ENCODE measurements around the gene MORN1. TPM values are rescaled to one million over a fixed set of nuclear protein-coding genes. Genes with fewer than 3 reads are reported as not detected.

MORN1 gene
- polyA plus RNA-seq, 1 of the 3 experiments (the other 2 are of a cell fraction): 16.3 TPM

DNA sequence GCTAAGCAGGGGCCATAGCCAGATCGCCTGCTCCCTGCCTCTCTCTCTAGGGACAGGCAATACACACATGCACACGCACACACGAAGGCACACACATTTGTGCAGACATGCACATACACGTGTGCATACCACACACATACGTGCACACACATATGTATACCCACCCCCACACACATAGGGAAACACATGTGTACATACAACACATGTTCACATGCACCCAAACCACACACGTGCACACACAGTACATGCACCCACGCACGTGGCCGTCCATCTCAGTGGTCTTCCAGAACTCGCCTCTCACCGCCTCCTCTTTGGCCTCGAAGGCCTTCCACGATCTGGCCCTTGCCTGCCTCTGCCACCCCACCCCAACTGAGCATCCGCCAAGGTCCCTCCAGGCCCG lies 46.3 kb upstream of the MORN1 start:
- no peaks in the 10 kb centered on the region for H3K9me3 ChIP-seq
- no peaks in the 10 kb centered on the region for H3K4me1 ChIP-seq (ENCODE audit: control insufficient read depth in 1 of 2, insufficient read depth in 2 of 2, low read depth in 1 of 2, low read length in 1 of 2)
- H3K4me3 ChIP-seq (ENCODE audit: low read depth in 2 of 2, low read length in 1 of 2): no peak overlapping the region
- peaks cover 14% of the 10 kb centered on the region for H3K27me3 ChIP-seq (ENCODE audit: insufficient read depth)
- no peak overlapping the region for H2AFZ ChIP-seq (ENCODE audit: low read depth)
- no peak overlapping the region for H3K9ac ChIP-seq
- no peak overlapping the region for H3K27ac ChIP-seq (ENCODE audit: low read depth in 2 of 2, low read length in 1 of 2)
- no peaks in the 10 kb centered on the region for H3F3A ChIP-seq (replicated peaks; ENCODE audit: insufficient read depth)
- no peaks in the 10 kb centered on the region for H4K20me1 ChIP-seq (ENCODE audit: insufficient read depth)
- no peaks in the 10 kb centered on the region for H3K36me3 ChIP-seq (replicated peaks in 1 of 2; ENCODE audit: control insufficient read depth in 1 of 2, insufficient read depth in 2 of 2, low read length in 1 of 2)
- TF ChIP-seq SMC3 (IDR thresholded peaks at IDR 0.05; ENCODE audit: low read depth, low read length) (no peak), MXI1 (IDR thresholded peaks at IDR 0.05; ENCODE audit: low read depth, low read length) (no peak), NRF1 (IDR thresholded peaks at IDR 0.05; ENCODE audit: low read depth, low read length) (no peak), GABPA (IDR thresholded peaks at IDR 0.05; ENCODE audit: low read depth) (no peak), ELF1 (IDR thresholded peaks at IDR 0.05) (no peak), YY1 (IDR thresholded peaks at IDR 0.05; ENCODE audit: low read depth) (no peak), NFIC (IDR thresholded peaks at IDR 0.05; ENCODE audit: borderline replicate concordance) (no peak), RAD21 (IDR thresholded peaks at IDR 0.05; ENCODE audit: low read length) (no peak), RCOR1 (IDR thresholded peaks at IDR 0.05; ENCODE audit: low read length) (no peak), RFX5 (IDR thresholded peaks at IDR 0.05; ENCODE audit: low read length) (no peak), CHD2 (IDR thresholded peaks at IDR 0.05; ENCODE audit: low read length, partially characterized antibody) (no peak), TEAD4 (IDR thresholded peaks at IDR 0.05; ENCODE audit: borderline replicate concordance, insufficient read depth) (no peak), FOXJ3 (CRISPR knock-in tag; IDR thresholded peaks at IDR 0.05) (no peak), MEF2A (IDR thresholded peaks at IDR 0.05; ENCODE audit: borderline replicate concordance, low read depth) (no peak)
- TF ChIP-seq, protein P1, sequence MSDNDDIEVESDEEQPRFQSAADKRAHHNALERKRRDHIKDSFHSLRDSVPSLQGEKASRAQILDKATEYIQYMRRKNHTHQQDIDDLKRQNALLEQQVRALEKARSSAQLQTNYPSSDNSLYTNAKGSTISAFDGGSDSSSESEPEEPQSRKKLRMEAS (IDR thresholded peaks at IDR 0.05; ENCODE audit: low read depth): no peak
- TF ChIP-seq, protein P2, sequence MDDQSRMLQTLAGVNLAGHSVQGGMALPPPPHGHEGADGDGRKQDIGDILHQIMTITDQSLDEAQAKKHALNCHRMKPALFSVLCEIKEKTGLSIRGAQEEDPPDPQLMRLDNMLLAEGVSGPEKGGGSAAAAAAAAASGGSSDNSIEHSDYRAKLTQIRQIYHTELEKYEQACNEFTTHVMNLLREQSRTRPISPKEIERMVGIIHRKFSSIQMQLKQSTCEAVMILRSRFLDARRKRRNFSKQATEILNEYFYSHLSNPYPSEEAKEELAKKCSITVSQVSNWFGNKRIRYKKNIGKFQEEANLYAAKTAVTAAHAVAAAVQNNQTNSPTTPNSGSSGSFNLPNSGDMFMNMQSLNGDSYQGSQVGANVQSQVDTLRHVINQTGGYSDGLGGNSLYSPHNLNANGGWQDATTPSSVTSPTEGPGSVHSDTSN (IDR thresholded peaks at IDR 0.05): no peak
- POLR2A ChIA-PET: no interaction called here
- no peak for DNase-seq
- H3K79me2 ChIP-seq (ENCODE audit: insufficient read depth): no peaks in the 10 kb centered on the region
- CTCF ChIA-PET: no interaction called here
- WGBS (ENCODE audit: low lambda C conversion rate): 69% methylated on average over 15 of the region's 15 CpGs
- H3K9me2 ChIP-seq: no peaks in the 10 kb centered on the region
- H3K4me2 ChIP-seq: no peak overlapping the region

DNA sequence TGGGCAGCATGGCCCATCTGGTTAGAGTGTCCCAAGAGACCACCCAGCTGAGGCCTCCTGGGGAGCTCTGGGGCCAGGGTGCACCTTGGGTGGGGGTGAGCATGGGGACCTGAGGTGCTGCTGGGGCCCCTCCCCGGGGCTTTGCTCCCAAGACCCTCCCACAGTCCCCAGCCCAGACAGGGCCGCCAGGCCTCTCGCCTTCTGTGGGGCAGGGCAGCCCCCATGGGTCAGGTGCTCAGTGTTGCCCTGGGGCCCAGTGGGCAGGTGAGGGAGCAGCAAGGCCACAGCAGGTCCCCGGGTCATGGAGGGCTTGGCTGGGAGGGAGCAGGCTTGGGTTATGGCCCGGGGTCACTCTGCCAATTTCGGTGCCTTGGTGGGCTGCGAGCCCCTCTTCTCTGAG lies 45.5 kb upstream of the MORN1 start:
- POLR2A ChIA-PET: no interaction called here
- Histone ChIP-seq H3F3A (replicated peaks; ENCODE audit: insufficient read depth) (no peaks in the 10 kb centered on the region), H3K9ac (no peak overlapping the region), H3K9me3 (no peaks in the 10 kb centered on the region), H3K4me2 (no peak overlapping the region), H3K4me1 (ENCODE audit: control insufficient read depth in 1 of 2, insufficient read depth in 2 of 2, low read depth in 1 of 2, low read length in 1 of 2) (no peaks in the 10 kb centered on the region; a peak in 1 of 4 replicates), H3K4me3 (ENCODE audit: low read depth in 2 of 2, low read length in 1 of 2) (no peak overlapping the region), H2AFZ (ENCODE audit: low read depth) (no peak overlapping the region), H3K9me2 (no peaks in the 10 kb centered on the region), H3K27ac (ENCODE audit: low read depth in 2 of 2, low read length in 1 of 2) (no peak overlapping the region), H3K27me3 (ENCODE audit: insufficient read depth) (peaks cover 11% of the 10 kb centered on the region), H4K20me1 (ENCODE audit: insufficient read depth) (no peaks in the 10 kb centered on the region), H3K79me2 (ENCODE audit: insufficient read depth) (no peaks in the 10 kb centered on the region), H3K36me3 (replicated peaks in 1 of 2; ENCODE audit: control insufficient read depth in 1 of 2, insufficient read depth in 2 of 2, low read length in 1 of 2) (no peaks in the 10 kb centered on the region)
- 0% methylated on average over 1 of the region's 7 CpGs for WGBS (ENCODE audit: low lambda C conversion rate)
- DNase-seq: no peak
- TF ChIP-seq FOSL2 (IDR thresholded peaks at IDR 0.05; ENCODE audit: borderline replicate concordance, low read depth) (no peak), GATA2 (CRISPR knock-in tag; IDR thresholded peaks at IDR 0.05) (no peak), NRF1 (IDR thresholded peaks at IDR 0.05; ENCODE audit: low read depth, low read length) (no peak), GABPA (IDR thresholded peaks at IDR 0.05; ENCODE audit: low read depth) (no peak), RCOR1 (IDR thresholded peaks at IDR 0.05; ENCODE audit: low read length) (no peak)
- TF ChIP-seq, protein P3, sequence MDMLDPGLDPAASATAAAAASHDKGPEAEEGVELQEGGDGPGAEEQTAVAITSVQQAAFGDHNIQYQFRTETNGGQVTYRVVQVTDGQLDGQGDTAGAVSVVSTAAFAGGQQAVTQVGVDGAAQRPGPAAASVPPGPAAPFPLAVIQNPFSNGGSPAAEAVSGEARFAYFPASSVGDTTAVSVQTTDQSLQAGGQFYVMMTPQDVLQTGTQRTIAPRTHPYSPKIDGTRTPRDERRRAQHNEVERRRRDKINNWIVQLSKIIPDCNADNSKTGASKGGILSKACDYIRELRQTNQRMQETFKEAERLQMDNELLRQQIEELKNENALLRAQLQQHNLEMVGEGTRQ (IDR thresholded peaks at IDR 0.05; ENCODE audit: borderline replicate concordance, low read depth, low read length): no peak
- CTCF ChIA-PET: no interaction called here

Data from SK-N-SH (cell line).